GM23248 (cell line): ENCODE results near the gene FIP1L1. TPM values are rescaled to one million over a fixed set of nuclear protein-coding genes. Genes with fewer than 3 reads are reported as not detected.
A peak's percentile ranks its signal among the peaks of the same experiment; 100 is the strongest.

Experiments used
- DNase-seq: peaks from one replicate; pipeline ENCODE4 v3.0.0-alpha.2; 2015
- H2AFZ ChIP-seq: fragments of 200-600 bp; sonication (generic); 2 replicates; pipeline ENCODE4 v1.6.1; 2016; ENCODE audit warnings: antibody characterized with exemption
- H3F3A ChIP-seq: fragments of 200-600 bp; sonication (generic); 2 replicates; pipeline ENCODE4 v1.6.1; 2016; ENCODE audit warnings: mild to moderate bottlenecking, antibody characterized with exemption, mixed run types; ENCODE audit not compliant: insufficient read depth
- H3K27ac ChIP-seq: fragments of 200-600 bp; sonication (generic); 2 replicates; pipeline ENCODE4 v1.5.1; 2016; ENCODE audit warnings: mild to moderate bottlenecking
- H3K27me3 ChIP-seq: fragments of 200-600 bp; sonication (generic); replicated peaks from 2 replicates; pipeline ENCODE4 v1.6.1; 2016; ENCODE audit warnings: mild to moderate bottlenecking; ENCODE audit not compliant: insufficient read depth
- H3K36me3 ChIP-seq: fragments of 200-600 bp; sonication (generic); 2 replicates; pipeline ENCODE4 v1.6.1; 2016; ENCODE audit warnings: low read depth, mild to moderate bottlenecking
- H3K4me1 ChIP-seq: fragments of 200-600 bp; sonication (generic); 2 replicates; pipeline ENCODE4 v1.6.1; 2016; ENCODE audit warnings: mild to moderate bottlenecking; ENCODE audit not compliant: insufficient read depth
- H3K4me2 ChIP-seq: fragments of 200-600 bp; sonication (generic); one replicate; pipeline ENCODE4 v1.6.1; 2016; ENCODE audit warnings: mild to moderate bottlenecking; ENCODE audit not compliant: unreplicated experiment
- H3K4me3 ChIP-seq: fragments of 200-600 bp; sonication (generic); 2 replicates; pipeline ENCODE4 v1.5.1; 2016; ENCODE audit warnings: mild to moderate bottlenecking
- H3K79me2 ChIP-seq: fragments of 200-600 bp; sonication (generic); 2 replicates; pipeline ENCODE4 v1.6.1; 2016; ENCODE audit warnings: mild to moderate bottlenecking; ENCODE audit not compliant: insufficient read depth
- H3K9ac ChIP-seq: fragments of 200-600 bp; sonication (generic); 2 replicates; pipeline ENCODE4 v1.6.1; 2016; ENCODE audit warnings: mild to moderate bottlenecking
- H3K9me2 ChIP-seq: fragments of 200-600 bp; sonication (generic); 2 replicates; pipeline ENCODE4 v1.6.1; 2016; ENCODE audit warnings: mixed run types, mild to moderate bottlenecking, moderate library complexity; ENCODE audit not compliant: insufficient read depth
- H3K9me3 ChIP-seq: fragments of 200-600 bp; sonication (generic); one replicate; pipeline ENCODE4 v1.6.1; 2017; ENCODE audit warnings: low read depth
- H4K20me1 ChIP-seq: fragments of 200-600 bp; sonication (generic); 2 replicates; pipeline ENCODE4 v1.6.0; 2016; ENCODE audit not compliant: insufficient read depth
- EZH2 ChIP-seq: fragments of 200-600 bp; sonication (generic); IDR thresholded peaks from 2 replicates; pipeline ENCODE4 v1.6.1; 2018; ENCODE audit warnings: antibody characterized with exemption, mild to moderate bottlenecking; ENCODE audit not compliant: insufficient read depth, poor library complexity, severe bottlenecking
- EZH2phosphoT487 ChIP-seq: fragments of 200-600 bp; sonication (generic); IDR thresholded peaks from 2 replicates; pipeline ENCODE4 v1.6.1; 2018; ENCODE audit warnings: antibody characterized with exemption, moderate library complexity, mild to moderate bottlenecking, low read depth; ENCODE audit not compliant: insufficient read depth
- WGBS, 2 experiments: methylation state at CpG; one replicate each; pipeline ENCODE4 v1.1.6; 2015 to 2017; ENCODE audit warnings: low lambda C conversion rate in 2 of 2, low coverage in 1 of 2; ENCODE audit errors: missing lambda C conversion rate in 2 of 2; 5-methylcytosine and 5-hydroxymethylcytosine counted together
- in situ Hi-C: fragments of 300-500 bp; cut with MboI; formaldehyde crosslinking; loops from 2 replicates; pipeline ENCODE4 v1.15.0; 2020
- polyA plus RNA-seq: library from polyadenylated mRNA; unstranded; fragments of >200 nt; fragmentation: Nextera tagmentation; extraction: Ambion mirVana; gene quantifications from 2 replicates; pipeline ENCODE4 v1.2.1, GENCODE V29; 2016
- total RNA-seq: library from RNA; depleted of rRNA; stranded (reverse); fragments of >200 nt; shearing (Covaris generic); gene quantifications from 2 replicates; pipeline ENCODE4 v1.2.3, GENCODE V29; 2014

The FIP1L1 gene
- total and polyA plus RNA-seq, 2 experiments from 2014 or later, result 55.2 to 67.6 TPM

DNA sequence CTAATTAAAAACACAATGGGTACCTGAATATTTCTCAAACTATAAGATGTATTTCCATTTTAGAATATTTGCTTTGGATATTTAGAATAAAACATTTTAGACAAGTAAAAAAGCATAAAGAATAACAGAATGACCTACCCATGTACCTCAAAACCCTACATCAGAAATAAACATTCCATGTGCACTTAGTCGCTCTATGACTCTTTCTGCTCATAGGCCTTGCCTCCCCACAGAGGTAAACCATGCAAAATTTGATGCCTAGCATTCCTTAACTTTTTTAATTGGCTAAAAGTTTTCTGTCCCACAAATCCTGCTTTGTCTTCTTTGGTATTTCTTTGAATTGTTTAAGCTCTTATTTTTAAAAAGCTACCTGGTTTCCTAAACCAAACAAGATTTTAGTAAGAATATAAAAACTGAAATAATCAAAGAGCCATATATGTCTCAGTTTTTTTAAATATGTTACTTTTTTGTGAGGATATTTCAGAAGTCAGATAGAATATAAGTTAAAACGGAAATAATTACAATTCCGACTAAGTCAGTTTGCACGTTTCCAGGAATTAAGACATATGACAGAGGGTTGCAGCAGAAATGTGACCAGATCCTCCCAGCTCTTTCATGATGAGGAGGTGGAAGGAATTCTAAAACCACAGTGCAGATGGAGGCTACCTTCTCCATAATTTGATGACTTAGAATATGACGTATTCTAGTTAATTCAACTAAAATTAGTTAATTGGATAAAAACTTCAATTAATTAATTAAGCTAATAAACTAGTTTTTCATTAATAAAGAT is 102.5 kb downstream of the FIP1L1 start:
- in situ Hi-C loops, result no loop called here
- 67 to 69% methylated on average over 5 of the region's 5 CpGs for WGBS, 2 experiments
- H4K20me1 ChIP-seq, result no peaks in the 10 kb centered on the region
- no peaks in the 10 kb centered on the region for H3K36me3 ChIP-seq
- H2AFZ ChIP-seq, result no peak overlapping the region
- TF ChIP-seq EZH2 (no peak), EZH2phosphoT487 (no peak)
- peak overlapping the region; percentile 99 for H3K27ac ChIP-seq
- peaks cover 54% of the 10 kb centered on the region for H3F3A ChIP-seq
- DNase-seq, result peak; percentile 75
- no peak overlapping the region for H3K4me3 ChIP-seq
- H3K9ac ChIP-seq, result peak overlapping the region; percentile 61
- H3K4me2 ChIP-seq, result peak overlapping the region; percentile 54
- H3K9me3 ChIP-seq, result no peaks in the 10 kb centered on the region
- H3K9me2 ChIP-seq, result no peaks in the 10 kb centered on the region
- no peaks in the 10 kb centered on the region for H3K79me2 ChIP-seq
- H3K4me1 ChIP-seq, result peaks cover 61% of the 10 kb centered on the region
- H3K27me3 ChIP-seq, result no peaks in the 10 kb centered on the region

GRCh38 chr4:53480909-53481308 is 103.5 kb downstream of the FIP1L1 start:
- Histone ChIP-seq H2AFZ (no peak overlapping the region), H3K4me2 (peak overlapping the region; percentile 54), H3K79me2 (no peaks in the 10 kb centered on the region), H3K4me3 (no peak overlapping the region), H3K9me2 (no peaks in the 10 kb centered on the region), H3F3A (peaks cover 44% of the 10 kb centered on the region), H3K27me3 (no peaks in the 10 kb centered on the region), H3K36me3 (no peaks in the 10 kb centered on the region), H3K9ac (no peak overlapping the region), H3K9me3 (no peaks in the 10 kb centered on the region), H3K27ac (peak overlapping the region; percentile 99), H4K20me1 (no peaks in the 10 kb centered on the region), H3K4me1 (peaks cover 51% of the 10 kb centered on the region)
- 90 to 98% methylated on average over 2 of the region's 2 CpGs for WGBS, 2 experiments
- peak; percentile 49 for DNase-seq
- in situ Hi-C loops, result no loop called here
- no peak for TF ChIP-seq EZH2phosphoT487
- no peak for TF ChIP-seq EZH2

GRCh38 chr4:53481586-53481985 is 104.1 kb downstream of the FIP1L1 start:
- WGBS, 2 experiments, result 96 to 100% methylated on average over 8 of the region's 8 CpGs
- Histone ChIP-seq H3K4me3 (no peak overlapping the region), H3K79me2 (no peaks in the 10 kb centered on the region), H3K4me2 (no peak overlapping the region), H3K4me1 (peaks cover 47% of the 10 kb centered on the region), H3K9me2 (no peaks in the 10 kb centered on the region), H4K20me1 (no peaks in the 10 kb centered on the region), H3K9me3 (no peaks in the 10 kb centered on the region), H3K27ac (no peak overlapping the region), H3K36me3 (no peaks in the 10 kb centered on the region), H3K27me3 (no peaks in the 10 kb centered on the region), H2AFZ (no peak overlapping the region), H3F3A (peaks cover 43% of the 10 kb centered on the region), H3K9ac (no peak overlapping the region)
- no peak for DNase-seq
- TF ChIP-seq EZH2phosphoT487 (no peak), EZH2 (no peak)
- in situ Hi-C loops, result no loop called here

GRCh38 chr4:53483250-53483649 is 105.8 kb downstream of the FIP1L1 start:
- 100% methylated on average over 1 of the region's 1 CpG for WGBS, 2 experiments
- Histone ChIP-seq H3K36me3 (no peaks in the 10 kb centered on the region), H3K9ac (no peak overlapping the region), H3F3A (peaks cover 28% of the 10 kb centered on the region), H3K79me2 (no peaks in the 10 kb centered on the region), H3K4me3 (no peak overlapping the region), H3K27me3 (no peaks in the 10 kb centered on the region), H3K9me2 (no peaks in the 10 kb centered on the region), H3K4me1 (peaks cover 32% of the 10 kb centered on the region), H3K9me3 (no peaks in the 10 kb centered on the region), H2AFZ (no peak overlapping the region), H3K4me2 (no peak overlapping the region), H3K27ac (no peak overlapping the region), H4K20me1 (no peaks in the 10 kb centered on the region)
- in situ Hi-C loops, result no loop called here
- no peak for DNase-seq
- no peak for TF ChIP-seq EZH2
